HepG2 (cell line): ENCODE measurements around the gene SHISA9. TPM values are rescaled to one million over a fixed set of nuclear protein-coding genes. Genes with fewer than 3 reads are reported as not detected.

ENCODE experiments used
- ATAC-seq: fragments of 200-7000 bp; cut with Tn5 transposase; 3 replicates; pipeline ENCODE4 v1.9.1; 2020; ENCODE audit warnings: mild to moderate bottlenecking, moderate library complexity
- BruUV-seq: library from RNA; stranded (reverse); fragments of 400-500 nt; replicated peaks from 2 replicates; lab custom pipeline; 2021; lab: Mats Ljungman, UMichigan
- CTCF ChIA-PET: fragments of 300-600 bp; formaldehyde crosslinking; extraction: SDS; loops from one replicate; lab custom pipeline; 2021; ENCODE audit warnings: low total read pairs, inconsistent platforms, low intra/inter-chr PET ratio; lab: Yijun Ruan, JAX
- POLR2A ChIA-PET: fragments of 350-600 bp; sonication (Branson Sonifier 250); formaldehyde crosslinking; loops from one replicate; lab custom pipeline; 2020; ENCODE audit warnings: antibody characterized with exemption, inconsistent platforms; lab: Yijun Ruan, JAX
- DNase-seq: peaks from one replicate; pipeline ENCODE4 v3.0.0-alpha.2; 2015; ENCODE audit warnings: low spot score
- FAIRE-seq: peaks from 3 replicates; lab custom pipeline; 2011; peaks lifted over from hg19 to GRCh38; lab: Jason Lieb, UNC
- H2AFZ ChIP-seq: one replicate; pipeline ENCODE4 v1.6.1; 2011; ENCODE audit warnings: low read length, inconsistent platforms
- H3K27ac ChIP-seq: fragments of 300-600 bp; 3 replicates; pipeline ENCODE4 v1.8.0; 2011; ENCODE audit warnings: mixed run types, mild to moderate bottlenecking, mixed read lengths, low read length, inconsistent platforms; ENCODE audit not compliant: insufficient read depth; ENCODE audit errors: extremely low read length
- H3K27me3 ChIP-seq, 2 experiments: fragments of 200-600 bp in 1 of 2; 2 replicates in 1 of 2; 3 replicates in 1 of 2; pipeline versions ENCODE4 v1.6.0 to v1.8.0; 2011; ENCODE audit warnings: low read length in 2 of 2, mild to moderate bottlenecking in 2 of 2, moderate library complexity in 2 of 2, inconsistent platforms in 1 of 2; ENCODE audit not compliant: insufficient read depth in 2 of 2, control insufficient read depth in 1 of 2
- H3K36me3 ChIP-seq, 2 experiments: fragments of 200-600 bp in 1 of 2; replicated peaks in 1 of 2; 2 replicates in 1 of 2; 3 replicates in 1 of 2; pipeline versions ENCODE4 v1.5.1 to v1.8.0; 2011; ENCODE audit warnings: low read length in 2 of 2, inconsistent platforms in 1 of 2; ENCODE audit not compliant: insufficient read depth in 2 of 2, control insufficient read depth in 1 of 2
- H3K4me1 ChIP-seq: 2 replicates; pipeline ENCODE4 v1.5.1; 2012; ENCODE audit warnings: low read length, inconsistent platforms; ENCODE audit not compliant: insufficient read depth
- H3K4me2 ChIP-seq: 2 replicates; pipeline ENCODE4 v1.6.0; 2011; ENCODE audit warnings: low read depth, low read length, inconsistent platforms
- H3K4me3 ChIP-seq, 3 experiments: fragments of 200-600 bp in 1 of 3; sonication (generic), shearing (Covaris generic) in 1 of 3; replicated peaks in 1 of 3; 2 replicates each; pipeline ENCODE4 v1.5.1; 2011 to 2016; ENCODE audit warnings: low read length in 3 of 3, inconsistent platforms in 2 of 3, low read depth in 2 of 3, mild to moderate bottlenecking in 2 of 3, control low read depth in 1 of 3, mixed read lengths in 1 of 3; ENCODE audit not compliant: insufficient read depth in 1 of 3
- H3K79me2 ChIP-seq: one replicate; pipeline ENCODE4 v1.6.1; 2011; ENCODE audit warnings: low read length, inconsistent platforms; ENCODE audit not compliant: insufficient read depth
- H3K9ac ChIP-seq: 2 replicates; pipeline ENCODE4 v1.6.0; 2011; ENCODE audit warnings: mild to moderate bottlenecking, low read depth, low read length, inconsistent platforms; ENCODE audit not compliant: insufficient read depth
- H3K9me3 ChIP-seq: 2 replicates; pipeline ENCODE4 v1.5.1; 2012; ENCODE audit warnings: mild to moderate bottlenecking, low read length
- H4K20me1 ChIP-seq: 2 replicates; pipeline ENCODE4 v1.6.0; 2011; ENCODE audit warnings: inconsistent platforms, mild to moderate bottlenecking, low read length, moderate library complexity; ENCODE audit not compliant: insufficient read depth
- ARID2 ChIP-seq: sonication (generic); formaldehyde crosslinking; IDR thresholded peaks from 2 replicates; pipeline ENCODE4 v1.8.1; 2022; ENCODE audit warnings: mild to moderate bottlenecking, missing genetic modification reagents, borderline replicate concordance
- HNRNPK ChIP-seq: fragments of 200-400 bp; formaldehyde crosslinking; IDR thresholded peaks from 2 replicates; pipeline ENCODE4 v1.6.1; 2018; ENCODE audit warnings: low read length, low read depth, moderate library complexity, mild to moderate bottlenecking; ENCODE audit not compliant: poor library complexity, severe bottlenecking
- MAFF ChIP-seq: IDR thresholded peaks from 2 replicates; pipeline ENCODE4 v1.6.1; 2011; ENCODE audit warnings: low read depth, low read length, improper control_type of control experiment
- MAFK ChIP-seq, 2 experiments: IDR thresholded peaks in 1 of 2; conservative IDR thresholded peaks in 1 of 2; 2 replicates each; pipeline ENCODE4 v1.6.1; 2011; ENCODE audit warnings: improper control_type of control experiment in 2 of 2, low read length in 2 of 2
- MED1 ChIP-seq: sonication (generic); formaldehyde crosslinking; IDR thresholded peaks from 2 replicates; pipeline ENCODE4 v1.4.0; 2020; ENCODE audit warnings: missing genetic modification reagents
- RELA ChIP-seq: sonication (generic); formaldehyde crosslinking; IDR thresholded peaks from 2 replicates; pipeline ENCODE4 v1.4.0; 2020; ENCODE audit warnings: missing genetic modification reagents
- ZFP91 ChIP-seq: sonication (generic); formaldehyde crosslinking; IDR thresholded peaks from 2 replicates; pipeline ENCODE4 v1.9.0; 2022; ENCODE audit warnings: missing genetic modification reagents, mild to moderate bottlenecking, borderline replicate concordance
- ZFYVE20 ChIP-seq: sonication (generic); formaldehyde crosslinking; IDR thresholded peaks from 2 replicates; pipeline ENCODE4 v1.8.0; 2023; ENCODE audit warnings: low read depth, mild to moderate bottlenecking, moderate library complexity, missing genetic modification reagents, borderline replicate concordance
- ZNF407 ChIP-seq: sonication (generic); formaldehyde crosslinking; IDR thresholded peaks from one replicate; pipeline ENCODE4 v1.5.1; 2020; ENCODE audit warnings: mild to moderate bottlenecking, missing genetic modification reagents; ENCODE audit errors: not compliant biosample characterization
- ZNF414 ChIP-seq: sonication (generic); formaldehyde crosslinking; IDR thresholded peaks from 2 replicates; pipeline ENCODE4 v1.5.0; 2020; ENCODE audit warnings: missing genetic modification reagents
- ZNF513 ChIP-seq: sonication (generic); formaldehyde crosslinking; conservative IDR thresholded peaks from 2 replicates; pipeline ENCODE4 v1.5.0; 2020; ENCODE audit warnings: missing genetic modification reagents
- WGBS: methylation state at CpG from one replicate; pipeline ENCODE4 v1.1.6; 2017; ENCODE audit warnings: low lambda C conversion rate; 5-methylcytosine and 5-hydroxymethylcytosine counted together
- in situ Hi-C: cut with HindIII; loops from 2 replicates; pipeline ENCODE4 v1.10.0; 2017; ENCODE audit warnings: low pct_unique_long_range_greater_than_20kb; ENCODE audit not compliant: extremely low pct_ligation_motif_present
- intact Hi-C: fragments of 100-400 bp; cut with micrococcal nuclease; formaldehyde crosslinking; loops from one replicate; pipeline ENCODE4 v1.10.0; 2022; ENCODE audit not compliant: unreplicated experiment
- polyA plus RNA-seq, 8 experiments: library from polyadenylated mRNA; depleted of rRNA in 3 of 8; stranded (reverse) in 7 of 8; unstranded in 1 of 8; fragments of >200 nt; fragmentation: Illumina TruSeq in 4 of 8; extraction: Trizol in 4 of 8; gene quantifications; 2 replicates each; pipeline versions ENCODE4 v1.2.1 to v1.2.3, GENCODE V29; 2011 to 2016; ENCODE audit warnings: low read depth in 4 of 8, missing spikeins in 1 of 8, mixed read lengths in 1 of 8; ENCODE audit not compliant: insufficient read depth in 1 of 8
- total RNA-seq, 5 experiments: library from RNA; depleted of rRNA; stranded (reverse); fragments of >200 nt; fragmentation: Illumina TruSeq; extraction: Trizol; gene quantifications; 2 replicates each; pipeline ENCODE4 v1.2.3, GENCODE V29; 2016; ENCODE audit warnings: low read depth in 1 of 5

The SHISA9 gene
- total and polyA plus RNA-seq, 2 of the 13 experiments (the other 11 are each of a cell fraction or from before 2014, with no cell fraction given): 0.01 TPM; not detected in 1

- no peaks in the 10 kb centered on the region for H4K20me1 ChIP-seq
- in situ Hi-C loops (no loop called here), intact Hi-C loops (no loop called here)
- H3K36me3 ChIP-seq: no peaks in the 10 kb centered on the region
- H3K4me3 ChIP-seq: no peak overlapping the region
- WGBS: 9% methylated on average over 3 of the region's 3 CpGs
- no peak overlapping the region for H3K27ac ChIP-seq
- FAIRE-seq: no peak
- no peak overlapping the region for H2AFZ ChIP-seq
- no peak overlapping the region for H3K4me2 ChIP-seq
- 0 out of 5 replicates have a peak, but pooled peaks cover 0 to 3% of the 10 kb centered on the region in 2 experiments for H3K27me3 ChIP-seq
- ATAC-seq: no peak
- DNase-seq: no peak
- no TSS peak for BruUV-seq
- CTCF ChIA-PET: no interaction called here
- no peaks in the 10 kb centered on the region for H3K4me1 ChIP-seq
- H3K9ac ChIP-seq: no peak overlapping the region
- no peaks in the 10 kb centered on the region for H3K79me2 ChIP-seq
- H3K9me3 ChIP-seq: no peaks in the 10 kb centered on the region
- POLR2A ChIA-PET: no interaction called here
- TF ChIP-seq HNRNPK: peak; percentile 14
- TF ChIP-seq ZNF407 (CRISPR knock-in tag): no peak
- TF ChIP-seq RELA (CRISPR knock-in tag): no peak
- TF ChIP-seq ZFYVE20 (CRISPR knock-in tag): no peak
- TF ChIP-seq ARID2: no peak
- TF ChIP-seq ZFP91 (CRISPR knock-in tag): no peak
- no peak for TF ChIP-seq ZNF414 (CRISPR knock-in tag)
- TF ChIP-seq MAFK (conservative IDR thresholded peaks at IDR 0.05 in 1 of 2, IDR thresholded peaks at IDR 0.05 in 1 of 2; ENCODE audit: low read length in 2 of 2): peak; percentile 24 to 64; a peak in 2 of 4 replicates
- no peak for TF ChIP-seq MED1
- peak; percentile 59 for TF ChIP-seq MAFF
- TF ChIP-seq ZNF513 (CRISPR knock-in tag): no peak
Observed at GRCh38 chr16:12975766-12976165, 74.4 kb downstream of the SHISA9 start.
